Glutamatergic neuron (in vitro differentiated cells): ENCODE measurements around the gene MVD. TPM values are rescaled to one million over a fixed set of nuclear protein-coding genes. Genes with fewer than 3 reads are reported as not detected.

ENCODE experiments used
- DNase-seq: peaks from one replicate; pipeline ENCODE4 v3.0.0; 2022
- H3K27ac Mint-ChIP-seq: one replicate; pipeline ENCODE4 v1.8.0; 2020; ENCODE audit warnings: mild to moderate bottlenecking, mixed read lengths, inconsistent platforms; ENCODE audit not compliant: unreplicated experiment
- H3K27me3 Mint-ChIP-seq: one replicate; pipeline ENCODE4 v1.8.0; 2020; ENCODE audit warnings: mild to moderate bottlenecking, moderate library complexity, mixed read lengths, inconsistent platforms; ENCODE audit not compliant: unreplicated experiment
- H3K36me3 Mint-ChIP-seq: one replicate; pipeline ENCODE4 v1.8.0; 2020; ENCODE audit warnings: mild to moderate bottlenecking, mixed read lengths, inconsistent platforms; ENCODE audit not compliant: unreplicated experiment
- H3K4me1 Mint-ChIP-seq: one replicate; pipeline ENCODE4 v1.8.0; 2020; ENCODE audit warnings: mild to moderate bottlenecking, low read depth, mixed read lengths, inconsistent platforms; ENCODE audit not compliant: unreplicated experiment
- H3K4me3 Mint-ChIP-seq: one replicate; pipeline ENCODE4 v1.8.0; 2020; ENCODE audit warnings: mild to moderate bottlenecking, mixed read lengths, inconsistent platforms; ENCODE audit not compliant: unreplicated experiment
- H3K9me3 Mint-ChIP-seq: one replicate; pipeline ENCODE4 v1.8.0; 2020; ENCODE audit warnings: mild to moderate bottlenecking, moderate library complexity, mixed read lengths, inconsistent platforms; ENCODE audit not compliant: unreplicated experiment
- CTCF ChIP-seq: fragments of 200-600 bp; sonication (generic); IDR thresholded peaks from one replicate; pipeline ENCODE4 v1.5.0; 2021; ENCODE audit not compliant: partially characterized antibody, unreplicated experiment
- total RNA-seq: library from RNA; stranded (reverse); fragmentation: NEBNext Ultra II Directional; extraction: Animal tissue kit (Norgen Biotek cat#: 25700); gene quantifications from one replicate; pipeline ENCODE4 v1.2.1, GENCODE V29; 2021; ENCODE audit not compliant: unreplicated experiment

Gene MVD
- total RNA-seq, 1 donor from 2014 or later: 227 TPM

GRCh38 chr16:88667461-88667860, 4.6 kb upstream of the MVD start:
- TF ChIP-seq CTCF: no peak
- peaks cover 9% of the 10 kb centered on the region for H3K9me3 Mint-ChIP-seq
- DNase-seq: no peak
- peaks cover 9% of the 10 kb centered on the region for H3K27me3 Mint-ChIP-seq
- H3K27ac Mint-ChIP-seq: no peak overlapping the region
- no peak overlapping the region for H3K4me3 Mint-ChIP-seq
- no peaks in the 10 kb centered on the region for H3K36me3 Mint-ChIP-seq
- H3K4me1 Mint-ChIP-seq: peaks cover 2% of the 10 kb centered on the region

- Mint-ChIP-seq H3K4me1 (peaks cover 4% of the 10 kb centered on the region), H3K27me3 (peaks cover 11% of the 10 kb centered on the region), H3K36me3 (no peaks in the 10 kb centered on the region), H3K4me3 (no peak overlapping the region), H3K27ac (no peak overlapping the region), H3K9me3 (peaks cover 11% of the 10 kb centered on the region)
- no peak for TF ChIP-seq CTCF
- DNase-seq: no peak
Measured at GRCh38 chr16:88665570-88665969, 2.7 kb upstream of the MVD start.

DNA sequence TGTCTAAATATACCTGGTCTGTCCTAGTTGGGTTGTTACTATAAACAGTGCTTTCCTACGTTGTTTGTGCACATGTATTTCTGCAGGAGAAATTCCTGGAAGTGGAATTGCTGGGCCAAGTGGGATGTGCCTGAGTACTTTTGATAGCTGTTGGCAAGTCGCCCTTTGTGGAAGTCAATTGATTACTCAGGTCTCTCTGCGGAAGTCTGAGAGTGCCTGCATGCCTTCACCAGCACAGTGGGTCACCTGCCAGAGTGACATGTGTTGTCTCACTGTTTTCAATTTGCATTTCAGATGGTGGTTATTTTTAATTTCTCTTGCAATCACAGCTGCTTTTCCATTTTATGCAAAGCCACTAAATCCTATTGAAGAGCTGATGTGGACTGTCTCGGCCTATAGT, 2.3 kb upstream of the MVD start:
- DNase-seq: no peak
- H3K27ac Mint-ChIP-seq: no peak overlapping the region

GRCh38 chr16:88662222-88662842, 559 bp downstream of the MVD start:
- TF ChIP-seq CTCF: no peak
- H3K9me3 Mint-ChIP-seq: peaks cover 8% of the 10 kb centered on the region
- no peaks in the 10 kb centered on the region for H3K36me3 Mint-ChIP-seq
- H3K4me1 Mint-ChIP-seq: peaks cover 7% of the 10 kb centered on the region
- no peak for DNase-seq
- H3K27ac Mint-ChIP-seq: peak overlapping the region; percentile 73
- peak overlapping the region; percentile 87 for H3K4me3 Mint-ChIP-seq
- H3K27me3 Mint-ChIP-seq: peaks cover 10% of the 10 kb centered on the region

More for the DNA sequence above, 2.3 kb upstream of the MVD start:
- H3K4me1 Mint-ChIP-seq: peaks cover 4% of the 10 kb centered on the region
- peaks cover 11% of the 10 kb centered on the region for H3K9me3 Mint-ChIP-seq
- TF ChIP-seq CTCF: no peak
- peak overlapping the region; percentile 41 for H3K4me3 Mint-ChIP-seq
- peaks cover 11% of the 10 kb centered on the region for H3K27me3 Mint-ChIP-seq
- H3K36me3 Mint-ChIP-seq: no peaks in the 10 kb centered on the region

GRCh38 chr16:88661468-88661867, 1.4 kb downstream of the MVD start:
- peak overlapping the region; percentile 59 for H3K27ac Mint-ChIP-seq
- H3K27me3 Mint-ChIP-seq: peaks cover 8% of the 10 kb centered on the region
- H3K4me3 Mint-ChIP-seq: peak overlapping the region; percentile 87
- peaks cover 7% of the 10 kb centered on the region for H3K4me1 Mint-ChIP-seq
- H3K9me3 Mint-ChIP-seq: peaks cover 8% of the 10 kb centered on the region
- H3K36me3 Mint-ChIP-seq: no peaks in the 10 kb centered on the region
- no peak for DNase-seq
- no peak for TF ChIP-seq CTCF
